Gastroesophageal sphincter (tissue), 4 donors: Measurements from ENCODE around the gene RHOV. TPM values are rescaled to one million over a fixed set of nuclear protein-coding genes. Genes with fewer than 3 reads are reported as not detected.

Experiments used
- ATAC-seq: fragments of 150-250 bp; one replicate; pipeline ENCODE4 v1.9.1; 2016; ENCODE audit warnings: mild to moderate bottlenecking, moderate library complexity
- H3K27ac ChIP-seq, 4 donors: fragments of 200-600 bp; sonication (generic) in 3 of 4; 1 replicate in 3 of 4; 2 replicates in 1 of 4; pipeline ENCODE4 v1.5.1; 2016 to 2019
- H3K27me3 ChIP-seq: fragments of 200-600 bp; sonication (generic); one replicate; pipeline ENCODE4 v1.5.1; 2019
- H3K36me3 ChIP-seq, 2 donors: fragments of 200-600 bp; sonication (generic); one replicate each; pipeline ENCODE4 v1.5.1; 2019; ENCODE audit warnings: control low read depth in 1 of 2
- H3K4me1 ChIP-seq, 3 donors: fragments of 200-600 bp; sonication (generic); 1 replicate in 2 of 3; 2 replicates in 1 of 3; pipeline ENCODE4 v1.5.1; 2016 to 2019; ENCODE audit warnings: control low read depth in 2 of 3
- H3K4me3 ChIP-seq, 2 donors: fragments of 200-600 bp; sonication (generic); one replicate each; pipeline ENCODE4 v1.5.1; 2019; ENCODE audit warnings: mild to moderate bottlenecking in 1 of 2, moderate library complexity in 1 of 2
- H3K9me3 ChIP-seq, 3 donors: fragments of 200-600 bp; sonication (generic); one replicate each; pipeline ENCODE4 v1.5.1; 2017 to 2019; ENCODE audit warnings: control low read depth in 2 of 3
- EP300 ChIP-seq: sonication (generic); formaldehyde crosslinking; IDR thresholded peaks from one replicate; pipeline ENCODE4 v1.6.1; 2017; ENCODE audit warnings: antibody characterized with exemption, mild to moderate bottlenecking
- POLR2A ChIP-seq, 2 donors: fragments of 450-650 bp; IDR thresholded peaks; one replicate each; pipeline ENCODE4 v1.6.1; 2017; ENCODE audit warnings: antibody characterized with exemption in 2 of 2, mild to moderate bottlenecking in 2 of 2, moderate library complexity in 1 of 2
- POLR2AphosphoS5 ChIP-seq: sonication (generic); formaldehyde crosslinking; IDR thresholded peaks from one replicate; pipeline ENCODE4 v1.6.1; 2017; ENCODE audit warnings: antibody characterized with exemption
- WGBS, 2 donors: methylation state at CpG; one replicate each; pipeline ENCODE4 v1.1.5; 2018; ENCODE audit warnings: low coverage in 1 of 2; 5-methylcytosine and 5-hydroxymethylcytosine counted together
- total RNA-seq, 4 donors: library from RNA; depleted of rRNA; stranded (reverse); fragments of >200 nt; gene quantifications; one replicate each; pipeline ENCODE4 v1.1.0, GENCODE V29; 2016
- TF ChIP-seq, protein P1 (sequence below), 4 experiments: fragments of 200-600 bp in 2 of 4; fragments of 450-650 bp in 2 of 4; sonication (generic) in 1 of 4; IDR thresholded peaks; one replicate each; pipeline ENCODE4 v1.5.1; 2017 to 2019; ENCODE audit warnings: antibody characterized with exemption in 4 of 4, mild to moderate bottlenecking in 2 of 4, moderate library complexity in 2 of 4

Gene RHOV
- total RNA-seq, 4 donors from 2014 or later: 7.0 TPM; not detected in 3

- no peak for TF ChIP-seq EP300
- no peak for TF ChIP-seq POLR2AphosphoS5
- TF ChIP-seq POLR2A (IDR thresholded peaks at IDR 0.05): no peak
- TF ChIP-seq, protein P1, sequence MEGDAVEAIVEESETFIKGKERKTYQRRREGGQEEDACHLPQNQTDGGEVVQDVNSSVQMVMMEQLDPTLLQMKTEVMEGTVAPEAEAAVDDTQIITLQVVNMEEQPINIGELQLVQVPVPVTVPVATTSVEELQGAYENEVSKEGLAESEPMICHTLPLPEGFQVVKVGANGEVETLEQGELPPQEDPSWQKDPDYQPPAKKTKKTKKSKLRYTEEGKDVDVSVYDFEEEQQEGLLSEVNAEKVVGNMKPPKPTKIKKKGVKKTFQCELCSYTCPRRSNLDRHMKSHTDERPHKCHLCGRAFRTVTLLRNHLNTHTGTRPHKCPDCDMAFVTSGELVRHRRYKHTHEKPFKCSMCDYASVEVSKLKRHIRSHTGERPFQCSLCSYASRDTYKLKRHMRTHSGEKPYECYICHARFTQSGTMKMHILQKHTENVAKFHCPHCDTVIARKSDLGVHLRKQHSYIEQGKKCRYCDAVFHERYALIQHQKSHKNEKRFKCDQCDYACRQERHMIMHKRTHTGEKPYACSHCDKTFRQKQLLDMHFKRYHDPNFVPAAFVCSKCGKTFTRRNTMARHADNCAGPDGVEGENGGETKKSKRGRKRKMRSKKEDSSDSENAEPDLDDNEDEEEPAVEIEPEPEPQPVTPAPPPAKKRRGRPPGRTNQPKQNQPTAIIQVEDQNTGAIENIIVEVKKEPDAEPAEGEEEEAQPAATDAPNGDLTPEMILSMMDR (IDR thresholded peaks at IDR 0.05): no peak
- Histone ChIP-seq H3K4me3 (no peak overlapping the region), H3K27me3 (no peaks in the 10 kb centered on the region), H3K27ac (no peak overlapping the region), H3K9me3 (no peaks in the 10 kb centered on the region), H3K36me3 (peaks cover 0 to 78% of the 10 kb centered on the region in 2 donors), H3K4me1 (peaks cover 0 to 73% (median 11%) of the 10 kb centered on the region in 3 donors)
- ATAC-seq: no peak
- WGBS, 2 donors: no CpG with 5 or more reads among the region's 33 CpGs
Measured at GRCh38 chr15:40899536-40900207, 25.6 kb upstream of the RHOV start.

DNA sequence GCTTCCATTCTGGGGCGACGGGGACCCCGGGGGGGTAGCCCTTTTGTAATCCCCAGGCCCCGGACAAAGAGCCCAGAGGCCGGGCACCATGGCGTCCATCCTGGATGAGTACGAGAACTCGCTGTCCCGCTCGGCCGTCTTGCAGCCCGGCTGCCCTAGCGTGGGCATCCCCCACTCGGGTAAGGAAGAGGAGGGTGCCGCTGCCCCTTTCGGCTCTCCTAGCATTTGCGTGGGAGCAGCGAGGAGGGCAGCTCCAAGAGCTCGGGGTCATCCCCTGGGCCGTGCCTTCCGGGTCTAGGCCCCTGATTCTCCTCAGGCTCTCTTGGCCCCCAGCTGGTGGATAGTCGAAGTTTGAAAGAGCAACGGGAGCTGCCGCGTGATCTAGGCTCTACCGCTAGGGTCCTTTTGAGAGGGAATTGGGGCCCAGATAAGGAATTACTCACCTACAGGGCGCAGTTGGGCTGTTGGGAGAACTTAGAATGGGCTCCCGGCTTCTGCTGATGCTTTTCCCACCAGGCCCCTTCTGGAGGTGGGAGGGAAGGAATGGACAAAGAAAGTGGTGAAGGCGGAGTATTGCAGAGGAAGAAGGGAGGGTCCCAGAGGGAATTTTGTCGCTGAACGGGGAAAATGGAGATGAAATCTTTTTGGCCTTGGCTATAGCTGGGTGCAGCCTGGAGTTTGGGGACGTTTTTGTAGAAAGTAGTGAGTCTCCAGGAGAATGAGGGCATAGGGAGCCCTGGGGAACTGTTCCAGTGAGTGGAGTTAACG, 20.8 kb upstream of the RHOV start:
- H3K9me3 ChIP-seq: no peaks in the 10 kb centered on the region
- 0 to 2% methylated on average over 5 to 7 of the region's 33 CpGs for WGBS, 2 donors
- ATAC-seq: peak; percentile 31
- H3K4me1 ChIP-seq: peaks cover 0 to 35% (median 11%) of the 10 kb centered on the region in 3 donors
- H3K27ac ChIP-seq: peak overlapping the region; percentile 81 to 95 (median 90)
- TF ChIP-seq, protein P1 (IDR thresholded peaks at IDR 0.05): peak in 3 of 4 experiments; percentile 39 to 72 (median 64)
- no peak for TF ChIP-seq POLR2AphosphoS5
- H3K36me3 ChIP-seq: peaks cover 0 to 40% of the 10 kb centered on the region in 2 donors
- peak overlapping the region; percentile 73 to 86 for H3K4me3 ChIP-seq
- no peaks in the 10 kb centered on the region for H3K27me3 ChIP-seq

GRCh38 chr15:40893733-40894680, 20.0 kb upstream of the RHOV start, which contains the start of gene VPS18:
VPS18 (plus strand) TSS chr15:40894450; CDS start chr15:40894769, 319 bp downstream.
- Histone ChIP-seq H3K27ac (peak within 1 kb of the TSS; percentile 81 to 95 (median 90)), H3K36me3 (peaks cover 0 to 31% of the 10 kb centered on the region in 2 donors), H3K9me3 (no peaks in the 10 kb centered on the region), H3K4me3 (peak within 1 kb of the TSS; percentile 73 to 86), H3K4me1 (peaks cover 0 to 34% (median 11%) of the 10 kb centered on the region in 3 donors), H3K27me3 (no peaks in the 10 kb centered on the region)
- whole genome bisulfite sequencing, 2 donors: 0% methylated on average over 2 of the region's 55 CpGs; no CpG with 5 or more reads in 1 of the 2 donors
- TF ChIP-seq, protein P1 (IDR thresholded peaks at IDR 0.05): peak; percentile 89 to 99 (median 98)
- TF ChIP-seq EP300: no peak
- TF ChIP-seq POLR2A (IDR thresholded peaks at IDR 0.05): peak in 1 of 2 donors; percentile 53
- TF ChIP-seq POLR2AphosphoS5: peak; percentile 78
- ATAC-seq: peak; percentile 99

GRCh38 chr15:40893019-40893670, 19.1 kb upstream of the RHOV start:
- 47 to 81% methylated on average over 7 of the region's 22 CpGs for WGBS, 2 donors
- Histone ChIP-seq H3K4me1 (peaks cover 0 to 34% (median 11%) of the 10 kb centered on the region in 3 donors), H3K36me3 (peaks cover 0 to 22% of the 10 kb centered on the region in 2 donors), H3K27me3 (no peaks in the 10 kb centered on the region), H3K9me3 (no peaks in the 10 kb centered on the region), H3K4me3 (peak overlapping the region in 1 of 2 donors; percentile 86), H3K27ac (peak overlapping the region in 3 of 4 donors; percentile 88 to 95 (median 93))
- no peak for ATAC-seq
- TF ChIP-seq POLR2AphosphoS5 (no peak), EP300 (no peak), POLR2A (IDR thresholded peaks at IDR 0.05) (no peak)
- TF ChIP-seq, protein P1 (IDR thresholded peaks at IDR 0.05): no peak
